SU-DHL-6 (cell line): ENCODE measurements around the gene MRPL17.
"Not testable (repeated sequence)": the region's sequence is repeated elsewhere in the genome, so short reads cannot be mapped to it uniquely, and the experiment has no call there.

ENCODE experiments used
- H2AFZ ChIP-seq: fragments of 200-600 bp; sonication (generic); 2 replicates; pipeline ENCODE4 v1.6.1; 2014; ENCODE audit warnings: low read depth, mild to moderate bottlenecking, moderate library complexity, mixed read lengths, antibody characterized with exemption, low read length; ENCODE audit not compliant: severe bottlenecking
- H3F3A ChIP-seq: fragments of 200-600 bp; shearing (Covaris generic); 2 replicates; pipeline ENCODE4 v1.6.0; 2016; ENCODE audit warnings: antibody characterized with exemption, mild to moderate bottlenecking; ENCODE audit not compliant: insufficient read depth
- H3K27ac ChIP-seq: fragments of 200-600 bp; sonication (generic); 2 replicates; pipeline ENCODE4 v1.5.1; 2016; ENCODE audit warnings: low read depth, mild to moderate bottlenecking, low read length, moderate library complexity, mixed read lengths
- H3K27me3 ChIP-seq: fragments of 200-600 bp; sonication (generic), shearing (Covaris generic); 2 replicates; pipeline ENCODE4 v1.6.0; 2014; ENCODE audit warnings: mild to moderate bottlenecking, low read length
- H3K36me3 ChIP-seq: fragments of 200-600 bp; sonication (generic); 2 replicates; pipeline ENCODE4 v1.6.1; 2014; ENCODE audit warnings: mild to moderate bottlenecking, low read length, mixed read lengths
- H3K4me2 ChIP-seq: fragments of 300-600, 200-600 bp; shearing (Covaris generic), sonication (generic); 2 replicates; pipeline ENCODE4 v1.6.0; 2014; ENCODE audit warnings: low read length, low read depth, mild to moderate bottlenecking; ENCODE audit not compliant: poor library complexity, severe bottlenecking
- H3K4me3 ChIP-seq: fragments of 200-600 bp; sonication (generic); 2 replicates; pipeline ENCODE4 v1.5.1; 2014; ENCODE audit warnings: antibody characterized with exemption, low read length, mild to moderate bottlenecking, mixed read lengths; ENCODE audit not compliant: insufficient read depth, poor library complexity, severe bottlenecking
- H3K79me2 ChIP-seq: fragments of 200-600 bp; sonication (generic); 2 replicates; pipeline ENCODE4 v1.6.1; 2014; ENCODE audit warnings: mild to moderate bottlenecking, low read length, moderate library complexity; ENCODE audit not compliant: insufficient read depth
- H3K9ac ChIP-seq: fragments of 200-600 bp; sonication (generic); 2 replicates; pipeline ENCODE4 v1.7.0; 2014; ENCODE audit warnings: mild to moderate bottlenecking, low read length
- H3K9me2 ChIP-seq: fragments of 200-600 bp; sonication (generic); replicated peaks from 2 replicates; pipeline ENCODE4 v1.6.1; 2014; ENCODE audit warnings: low read length; ENCODE audit not compliant: insufficient read depth
- H3K9me3 ChIP-seq: fragments of 200-600 bp; sonication (generic); 2 replicates; pipeline ENCODE4 v1.6.1; 2014; ENCODE audit warnings: low read length, mixed read lengths; ENCODE audit not compliant: insufficient read depth
- H4K20me1 ChIP-seq: fragments of 200-600 bp; sonication (generic); 2 replicates; pipeline ENCODE4 v1.6.1; 2014; ENCODE audit warnings: low read depth, mild to moderate bottlenecking, antibody characterized with exemption, low read length, moderate library complexity, mixed read lengths
- CTCF ChIP-seq: fragments of 200-600 bp; sonication (generic); IDR thresholded peaks from one replicate; pipeline ENCODE4 v1.5.1; 2017; ENCODE audit warnings: antibody characterized with exemption, mild to moderate bottlenecking, low read length, moderate library complexity; ENCODE audit not compliant: insufficient read depth, poor library complexity, severe bottlenecking
- EZH2phosphoT487 ChIP-seq: fragments of 200-600 bp; sonication (generic), shearing (Covaris generic); conservative IDR thresholded peaks from 2 replicates; pipeline ENCODE4 v1.6.1; 2018; ENCODE audit warnings: mild to moderate bottlenecking, antibody characterized with exemption, low read length, moderate library complexity, mixed read lengths

The MRPL17 gene

GRCh38 chr11:6693342-6694228 is 10.4 kb upstream of the MRPL17 start:
- H3K4me2 ChIP-seq, result no peak overlapping the region
- no peaks in the 10 kb centered on the region for H3K79me2 ChIP-seq
- H3K36me3 ChIP-seq, result no peaks in the 10 kb centered on the region
- H3F3A ChIP-seq, result no peaks in the 10 kb centered on the region
- no peaks in the 10 kb centered on the region for H3K27me3 ChIP-seq
- H3K27ac ChIP-seq, result no peak overlapping the region
- H3K4me3 ChIP-seq, result no peak overlapping the region
- no peaks in the 10 kb centered on the region for H3K9me3 ChIP-seq
- no peak overlapping the region for H2AFZ ChIP-seq
- H3K9me2 ChIP-seq, result no peaks in the 10 kb centered on the region
- no peaks in the 10 kb centered on the region for H4K20me1 ChIP-seq
- H3K9ac ChIP-seq, result no peak overlapping the region
- TF ChIP-seq EZH2phosphoT487 (no peak), CTCF (no peak)

GRCh38 chr11:6692128-6692527 is 9.0 kb upstream of the MRPL17 start:
- TF ChIP-seq CTCF, result no peak
- no peak for TF ChIP-seq EZH2phosphoT487
- Histone ChIP-seq H3K36me3 (no peaks in the 10 kb centered on the region), H3F3A (no peaks in the 10 kb centered on the region), H3K9me2 (no peaks in the 10 kb centered on the region), H3K79me2 (no peaks in the 10 kb centered on the region), H3K9ac (no peak overlapping the region), H3K4me2 (no peak overlapping the region), H3K27me3 (no peaks in the 10 kb centered on the region), H2AFZ (no peak overlapping the region), H4K20me1 (no peaks in the 10 kb centered on the region), H3K4me3 (no peak overlapping the region), H3K27ac (no peak overlapping the region), H3K9me3 (no peaks in the 10 kb centered on the region)

- not testable (repeated sequence) for H3K4me3 ChIP-seq, H3K9me2 ChIP-seq, H3K9me3 ChIP-seq, H3K27ac ChIP-seq, H3K4me2 ChIP-seq, H4K20me1 ChIP-seq, H3K79me2 ChIP-seq, H3K36me3 ChIP-seq, H2AFZ ChIP-seq, H3K9ac ChIP-seq, H3K27me3 ChIP-seq, H3F3A ChIP-seq
Measured at GRCh38 chr11:6690431-6691132, 7.4 kb upstream of the MRPL17 start.

- Histone ChIP-seq H3K27me3 (no peaks in the 10 kb centered on the region), H3K9me3 (no peaks in the 10 kb centered on the region), H3K27ac (no peak overlapping the region), H3K4me3 (no peak overlapping the region), H3K79me2 (peaks cover 3% of the 10 kb centered on the region), H2AFZ (no peak overlapping the region), H3K4me2 (no peak overlapping the region), H3F3A (no peaks in the 10 kb centered on the region), H3K36me3 (no peaks in the 10 kb centered on the region), H4K20me1 (no peaks in the 10 kb centered on the region), H3K9me2 (no peaks in the 10 kb centered on the region), H3K9ac (no peak overlapping the region)
- TF ChIP-seq CTCF (no peak), EZH2phosphoT487 (no peak)
Measured at GRCh38 chr11:6687876-6688275, 4.7 kb upstream of the MRPL17 start.
